Transverse colon (tissue), 4 donors: ENCODE results near the gene RNF5. TPM values are rescaled to one million over a fixed set of nuclear protein-coding genes. Genes with fewer than 3 reads are reported as not detected.

Experiments
- DNase-seq: peaks from one replicate; pipeline ENCODE4 v3.0.0-alpha.2; 2019
- H3K27ac ChIP-seq, 4 donors: fragments of 200-600 bp; sonication (generic); 2 replicates each; pipeline ENCODE4 v1.5.1; 2016 to 2018; ENCODE audit warnings: inconsistent platforms in 4 of 4
- H3K27me3 ChIP-seq: fragments of 200-600 bp; sonication (generic); 2 replicates; pipeline ENCODE4 v1.5.1; 2017; ENCODE audit warnings: inconsistent platforms
- H3K36me3 ChIP-seq, 4 donors: fragments of 200-600 bp; sonication (generic); 2 replicates each; pipeline ENCODE4 v1.5.1; 2017 to 2019; ENCODE audit warnings: inconsistent platforms in 4 of 4
- H3K4me1 ChIP-seq, 4 donors: fragments of 200-600 bp; sonication (generic); 2 replicates each; pipeline ENCODE4 v1.5.1; 2017 to 2020; ENCODE audit warnings: inconsistent platforms in 4 of 4
- H3K4me3 ChIP-seq, 4 donors: fragments of 200-600 bp; sonication (generic); 1 replicate in 1 of 4; 2 replicates in 3 of 4; pipeline versions ENCODE4 v1.5.1 to v1.6.1; 2017 to 2019; ENCODE audit warnings: inconsistent platforms in 4 of 4
- H3K9me3 ChIP-seq, 2 donors: fragments of 200-600 bp; sonication (generic); 2 replicates each; pipeline ENCODE4 v1.5.1; 2017 to 2019; ENCODE audit warnings: inconsistent platforms in 2 of 2
- EP300 ChIP-seq: sonication (generic); formaldehyde crosslinking; IDR thresholded peaks from one replicate; pipeline ENCODE4 v1.6.1; 2017; ENCODE audit warnings: antibody characterized with exemption, low read depth
- POLR2A ChIP-seq: fragments of 450-650 bp; IDR thresholded peaks from one replicate; pipeline ENCODE4 v1.6.1; 2016; ENCODE audit warnings: antibody characterized with exemption, mild to moderate bottlenecking, moderate library complexity
- POLR2AphosphoS5 ChIP-seq, 3 donors: sonication (generic); formaldehyde crosslinking; IDR thresholded peaks; one replicate each; pipeline ENCODE4 v1.6.1; 2016; ENCODE audit warnings: antibody characterized with exemption in 3 of 3
- WGBS, 2 donors: methylation state at CpG; one replicate each; pipeline ENCODE4 v1.1.5; 2018; ENCODE audit warnings: low coverage in 1 of 2; 5-methylcytosine and 5-hydroxymethylcytosine counted together
- in situ Hi-C, 4 donors: fragments of 200-750 bp; cut with MboI; loops; one replicate each; pipeline versions ENCODE4 v1.15.0 to v1.15.1; 2017; ENCODE audit warnings: low sequenced_read_pairs in 3 of 4, low pct_ligation_motif_present in 1 of 4, low pct_unique_long_range_greater_than_20kb in 1 of 4
- intact Hi-C: fragments of 100-400 bp; cut with DNase I; formaldehyde crosslinking; loops from one replicate; pipeline ENCODE4 v1.15.1; 2023; ENCODE audit warnings: low total_unique reads
- total RNA-seq, 4 donors: library from RNA; depleted of rRNA; stranded (reverse); fragments of >200 nt; gene quantifications; one replicate each; pipeline ENCODE4 v1.1.0, GENCODE V29; 2016
- TF ChIP-seq, protein P1 (sequence below), 5 experiments: fragments of 200-600 bp in 3 of 5; fragments of 450-650 bp in 2 of 5; sonication (generic) in 3 of 5; IDR thresholded peaks; 1 replicate in 2 of 5; 2 replicates in 3 of 5; pipeline ENCODE4 v1.5.1; 2016 to 2017; ENCODE audit warnings: antibody characterized with exemption in 5 of 5, inconsistent platforms in 3 of 5, mild to moderate bottlenecking in 2 of 5, moderate library complexity in 1 of 5

RNF5 gene
- total RNA-seq, 4 donors from 2014 or later, result 36.0 to 212 (median 120) TPM

DNA sequence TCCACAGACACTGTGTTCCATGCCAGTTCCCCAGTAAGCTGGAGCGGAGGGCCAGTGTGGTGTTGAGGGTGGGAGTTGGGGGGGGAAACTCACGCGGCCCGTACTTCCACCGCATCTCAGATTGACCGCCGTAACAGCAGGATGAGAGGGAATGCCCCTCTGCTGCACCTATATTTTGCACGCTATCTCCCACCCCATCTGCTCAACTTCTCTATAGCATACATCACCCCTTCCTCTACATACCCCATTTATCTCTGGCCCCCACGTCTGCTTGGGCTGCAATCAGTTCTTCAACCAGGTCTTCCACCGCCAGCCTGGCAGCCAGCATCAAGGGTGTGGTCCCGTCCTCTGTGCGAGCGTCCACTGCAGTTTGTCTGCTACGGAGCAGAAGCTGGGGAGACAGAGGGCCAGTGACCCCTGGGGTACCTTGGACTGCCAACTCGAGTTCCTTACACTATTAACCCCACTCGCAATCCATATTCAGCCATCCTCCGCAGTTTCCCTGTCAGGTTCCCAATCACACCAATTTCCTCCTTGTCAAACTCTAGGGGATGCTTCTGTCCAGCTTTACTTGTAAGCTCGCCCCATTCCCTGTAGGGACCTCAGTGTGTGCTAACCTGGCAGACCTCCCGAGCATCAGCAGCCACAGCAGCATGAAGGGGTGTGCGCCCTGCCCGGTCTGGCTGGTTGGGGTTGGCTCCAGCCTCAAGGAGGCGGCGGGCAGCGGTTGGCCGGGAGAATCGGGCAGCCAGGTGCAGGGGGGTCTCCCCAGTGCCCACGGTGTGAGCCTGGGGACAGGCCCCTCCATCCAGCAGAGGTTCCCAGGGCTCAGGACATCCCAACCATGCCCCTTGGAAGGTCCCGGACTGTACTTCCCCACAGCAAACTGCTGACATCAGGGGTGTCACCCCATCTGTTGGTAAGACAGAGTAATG is 18.7 kb downstream of the RNF5 start:
- H3K27ac ChIP-seq, result peak overlapping the region; percentile 98 to 100 (median 99)
- no peak for TF ChIP-seq EP300
- TF ChIP-seq POLR2A, result no peak
- TF ChIP-seq, protein P1, sequence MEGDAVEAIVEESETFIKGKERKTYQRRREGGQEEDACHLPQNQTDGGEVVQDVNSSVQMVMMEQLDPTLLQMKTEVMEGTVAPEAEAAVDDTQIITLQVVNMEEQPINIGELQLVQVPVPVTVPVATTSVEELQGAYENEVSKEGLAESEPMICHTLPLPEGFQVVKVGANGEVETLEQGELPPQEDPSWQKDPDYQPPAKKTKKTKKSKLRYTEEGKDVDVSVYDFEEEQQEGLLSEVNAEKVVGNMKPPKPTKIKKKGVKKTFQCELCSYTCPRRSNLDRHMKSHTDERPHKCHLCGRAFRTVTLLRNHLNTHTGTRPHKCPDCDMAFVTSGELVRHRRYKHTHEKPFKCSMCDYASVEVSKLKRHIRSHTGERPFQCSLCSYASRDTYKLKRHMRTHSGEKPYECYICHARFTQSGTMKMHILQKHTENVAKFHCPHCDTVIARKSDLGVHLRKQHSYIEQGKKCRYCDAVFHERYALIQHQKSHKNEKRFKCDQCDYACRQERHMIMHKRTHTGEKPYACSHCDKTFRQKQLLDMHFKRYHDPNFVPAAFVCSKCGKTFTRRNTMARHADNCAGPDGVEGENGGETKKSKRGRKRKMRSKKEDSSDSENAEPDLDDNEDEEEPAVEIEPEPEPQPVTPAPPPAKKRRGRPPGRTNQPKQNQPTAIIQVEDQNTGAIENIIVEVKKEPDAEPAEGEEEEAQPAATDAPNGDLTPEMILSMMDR (IDR thresholded peaks at IDR 0.05), result no peak
- no peak for TF ChIP-seq POLR2AphosphoS5 (IDR thresholded peaks at IDR 0.05)
- peaks cover 9 to 34% (median 22%) of the 10 kb centered on the region in 4 donors for H3K4me1 ChIP-seq
- H3K36me3 ChIP-seq, result no peaks in the 10 kb centered on the region
- H3K9me3 ChIP-seq, result no peaks in the 10 kb centered on the region
- intact Hi-C loops (no loop called here), in situ Hi-C loops (no loop called here)
- no peaks in the 10 kb centered on the region for H3K27me3 ChIP-seq
- peak; percentile 40 for DNase-seq
- WGBS, 2 donors, result 0 to 31% methylated on average over 1 to 26 of the region's 28 CpGs
- peak overlapping the region; percentile 68 to 88 (median 77) for H3K4me3 ChIP-seq

DNA sequence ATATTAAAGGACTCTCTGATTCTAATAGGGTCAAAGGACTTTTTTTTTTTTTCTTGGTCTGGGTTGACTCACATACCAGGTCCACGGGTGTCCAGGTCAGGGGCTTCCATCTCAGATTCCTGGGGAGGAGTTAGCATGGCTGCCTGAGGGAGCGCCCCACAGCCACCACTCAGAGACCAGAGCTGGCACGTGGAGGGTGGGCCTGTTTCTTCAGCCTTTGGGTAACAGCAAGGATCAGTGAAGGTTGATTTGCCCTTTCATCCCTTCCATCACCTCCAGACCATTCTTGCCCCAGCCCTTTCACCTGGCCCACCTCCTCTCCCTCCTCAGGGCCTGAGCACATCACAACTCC is 20.1 kb downstream of the RNF5 start:
- in situ Hi-C loops, result no loop called here
- TF ChIP-seq EP300, result no peak
- TF ChIP-seq, protein P1 (IDR thresholded peaks at IDR 0.05), result no peak
- no peak for TF ChIP-seq POLR2A
- no peak for TF ChIP-seq POLR2AphosphoS5 (IDR thresholded peaks at IDR 0.05)

DNA sequence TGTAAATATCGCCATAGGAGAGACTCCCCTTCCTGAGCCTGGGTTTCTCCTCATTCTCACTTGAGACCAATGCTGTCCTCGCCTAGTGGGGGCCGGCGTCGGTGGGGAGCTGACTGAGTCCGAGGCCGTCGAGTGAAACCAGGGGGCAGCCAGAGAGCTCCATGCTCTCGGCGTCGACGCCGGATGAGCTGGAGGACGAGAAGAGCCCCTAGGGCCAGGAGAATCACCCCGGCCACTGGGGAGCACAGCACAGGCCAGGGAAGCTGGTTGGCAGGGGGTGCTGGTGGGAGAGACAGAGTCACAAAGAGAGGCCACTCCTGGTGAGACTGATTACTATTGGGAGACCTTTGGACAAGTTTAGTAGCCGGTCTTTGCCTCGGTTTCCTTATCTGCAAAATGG is 20.7 kb downstream of the RNF5 start:
- Histone ChIP-seq H3K4me3 (no peak overlapping the region), H3K36me3 (no peaks in the 10 kb centered on the region), H3K27me3 (no peaks in the 10 kb centered on the region), H3K27ac (no peak overlapping the region), H3K9me3 (no peaks in the 10 kb centered on the region), H3K4me1 (peaks cover 5 to 18% (median 12%) of the 10 kb centered on the region in 4 donors)
- intact Hi-C loops (no loop called here), in situ Hi-C loops (no loop called here)
- 91% methylated on average over 17 of the region's 17 CpGs; no CpG with 5 or more reads in 1 of the 2 donors for WGBS, 2 donors
- TF ChIP-seq POLR2AphosphoS5 (IDR thresholded peaks at IDR 0.05) (no peak), EP300 (no peak), POLR2A (no peak)
- TF ChIP-seq, protein P1 (IDR thresholded peaks at IDR 0.05), result no peak
- DNase-seq, result no peak

More for the DNA sequence above, 20.1 kb downstream of the RNF5 start:
- Histone ChIP-seq H3K4me3 (no peak overlapping the region), H3K36me3 (no peaks in the 10 kb centered on the region), H3K27ac (no peak overlapping the region), H3K4me1 (peaks cover 5 to 21% (median 12%) of the 10 kb centered on the region in 4 donors), H3K27me3 (no peaks in the 10 kb centered on the region), H3K9me3 (no peaks in the 10 kb centered on the region)
- DNase-seq, result no peak
- 64 to 67% methylated on average over 2 to 3 of the region's 3 CpGs for WGBS, 2 donors
- intact Hi-C loops, result no loop called here

DNA sequence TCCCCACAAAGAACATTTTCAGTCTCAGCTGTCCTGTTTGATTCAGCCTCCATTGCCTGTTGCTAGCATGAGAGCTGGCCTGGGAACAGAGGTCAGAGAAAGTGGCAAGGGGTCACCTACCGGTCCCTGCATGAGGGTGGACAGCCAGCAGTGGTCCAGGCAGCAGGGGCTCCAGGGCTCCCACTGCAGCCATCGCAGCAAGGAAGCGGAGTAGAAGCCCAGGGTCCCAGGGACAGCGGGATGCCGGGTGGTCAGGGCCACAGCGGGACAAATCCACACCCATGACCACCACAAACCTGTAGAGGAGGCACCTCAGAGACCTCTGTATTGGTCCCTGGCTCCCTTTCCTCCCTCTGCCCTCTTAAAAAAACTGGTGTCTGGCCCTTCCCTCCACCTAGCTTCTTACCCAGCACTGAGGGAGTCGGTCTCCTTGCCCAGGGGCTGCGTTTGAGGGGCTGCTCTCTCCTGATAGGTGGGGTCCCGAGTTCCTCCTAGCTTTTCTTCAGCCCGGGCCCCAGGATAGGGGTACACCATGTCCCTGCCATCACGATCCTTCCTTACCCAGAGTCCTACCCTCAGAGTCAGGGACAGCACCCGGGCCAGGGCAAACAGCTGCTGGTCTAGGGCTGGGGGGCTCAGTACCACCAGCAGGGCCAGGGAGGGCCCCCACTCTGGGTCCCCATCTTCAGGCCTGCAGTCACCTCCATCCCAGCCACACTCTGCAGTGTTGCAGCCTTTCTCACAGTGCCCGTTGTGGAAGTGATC is 22.7 kb downstream of the RNF5 start:
- Histone ChIP-seq H3K27ac (no peak overlapping the region), H3K4me3 (no peak overlapping the region), H3K36me3 (no peaks in the 10 kb centered on the region), H3K9me3 (no peaks in the 10 kb centered on the region), H3K27me3 (no peaks in the 10 kb centered on the region), H3K4me1 (peaks cover 0 to 12% (median 8%) of the 10 kb centered on the region in 4 donors)
- no peak for TF ChIP-seq EP300
- TF ChIP-seq, protein P1 (IDR thresholded peaks at IDR 0.05), result no peak
- no peak for TF ChIP-seq POLR2AphosphoS5 (IDR thresholded peaks at IDR 0.05)
- TF ChIP-seq POLR2A, result no peak
- 78% methylated on average over 13 of the region's 13 CpGs; no CpG with 5 or more reads in 1 of the 2 donors for WGBS, 2 donors
- DNase-seq, result no peak
- intact Hi-C loops, result no loop called here
- in situ Hi-C loops, result no loop called here
